GM18951 (cell line): ENCODE data around the gene ATP5MC3.

Experiments used
- POLR2A ChIP-seq: IDR thresholded peaks from 4 replicates; pipeline ENCODE4 v1.6.1; 2011; ENCODE audit warnings: mild to moderate bottlenecking; ENCODE audit not compliant: insufficient read length, insufficient read depth; ENCODE audit errors: extremely low read depth
- in situ Hi-C: fragments of 300-500 bp; cut with MboI; formaldehyde crosslinking; loops from one replicate; pipeline ENCODE4 v1.12.0; 2022; ENCODE audit warnings: low sequenced_read_pairs, mixed read lengths, inconsistent platforms; ENCODE audit not compliant: unreplicated experiment

Gene ATP5MC3

DNA sequence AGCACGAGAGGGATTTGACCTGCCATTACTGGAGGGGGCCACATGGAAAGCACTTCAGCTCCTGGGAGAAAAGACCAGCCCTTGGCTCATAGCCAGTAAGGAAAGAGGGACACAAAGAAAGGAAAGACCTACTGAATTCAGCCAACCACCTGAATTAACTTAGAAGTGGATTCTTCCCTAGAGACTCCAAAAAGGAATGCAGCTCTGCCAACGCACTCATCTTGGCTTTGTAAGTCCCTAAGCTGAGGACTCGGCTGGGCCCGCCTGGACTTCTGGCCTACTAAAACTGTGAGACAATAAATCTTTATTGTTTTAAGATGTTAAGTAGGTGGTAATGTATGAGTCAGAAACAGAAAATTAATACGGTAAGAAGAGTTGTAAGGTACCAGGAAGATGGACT lies 25.0 kb downstream of the ATP5MC3 start:
- in situ Hi-C loops: no loop called here

DNA sequence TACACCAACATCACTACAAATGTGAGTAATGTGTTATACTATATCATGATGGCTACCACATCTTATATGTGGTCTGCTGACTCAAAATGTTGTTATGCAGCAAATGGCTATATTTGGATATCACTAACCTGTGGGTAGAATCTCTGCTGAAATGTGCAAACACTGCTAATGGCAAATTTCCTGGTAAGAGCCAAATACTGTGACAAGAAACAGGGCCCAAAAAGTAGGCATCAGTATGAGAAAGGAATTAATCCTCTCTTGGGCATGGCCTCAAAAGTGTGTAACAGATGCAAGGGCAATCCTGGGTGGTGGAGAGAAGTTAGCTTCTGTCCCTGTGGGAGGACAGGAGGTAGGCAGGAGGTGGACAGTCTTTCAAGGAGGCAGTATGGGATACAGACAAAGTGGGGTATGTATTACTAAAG lies 26.8 kb downstream of the ATP5MC3 start:
- in situ Hi-C loops: no loop called here
- no peak for TF ChIP-seq POLR2A

More for the DNA sequence above, 25.0 kb downstream of the ATP5MC3 start:
- TF ChIP-seq POLR2A: no peak

DNA sequence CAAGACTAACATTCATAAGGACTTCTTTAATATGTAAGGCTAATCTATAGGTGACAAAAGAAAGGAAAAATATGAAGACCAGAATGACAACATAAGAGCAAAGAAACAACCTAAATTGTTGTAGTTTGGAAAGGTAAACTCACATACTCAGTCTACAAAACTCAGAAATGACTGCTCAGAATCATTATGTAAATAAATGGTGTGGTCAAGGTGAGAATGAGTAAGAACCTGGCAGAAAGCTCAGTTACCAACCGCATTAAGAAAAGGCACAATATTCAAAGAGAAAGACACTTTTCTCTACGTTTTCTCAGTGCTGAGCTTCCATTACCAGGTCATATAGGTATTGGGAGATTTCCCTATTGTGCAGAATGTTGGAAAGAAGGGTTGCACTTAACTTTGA lies 29.3 kb downstream of the ATP5MC3 start:
- TF ChIP-seq POLR2A: no peak
- in situ Hi-C loops: no loop called here

DNA sequence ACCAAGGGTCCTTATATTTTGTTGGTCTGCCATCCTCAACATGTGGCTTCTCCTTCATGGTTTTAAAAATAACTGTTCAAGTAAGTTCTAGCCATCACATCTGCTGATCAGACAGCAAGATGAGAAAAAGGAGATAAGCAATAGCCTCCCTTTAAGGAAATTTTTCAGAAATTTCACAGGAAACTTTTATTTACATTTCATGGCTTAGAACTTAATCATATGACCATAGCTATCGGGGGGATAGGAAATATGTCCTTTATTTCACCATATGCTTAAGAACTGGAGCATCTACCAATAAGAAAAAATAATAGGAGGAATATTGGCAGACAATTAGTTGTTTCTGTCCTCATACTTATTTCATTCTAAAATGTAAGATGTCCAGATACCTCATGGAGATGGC lies 29.7 kb downstream of the ATP5MC3 start:
- TF ChIP-seq POLR2A: no peak
- in situ Hi-C loops: no loop called here

DNA sequence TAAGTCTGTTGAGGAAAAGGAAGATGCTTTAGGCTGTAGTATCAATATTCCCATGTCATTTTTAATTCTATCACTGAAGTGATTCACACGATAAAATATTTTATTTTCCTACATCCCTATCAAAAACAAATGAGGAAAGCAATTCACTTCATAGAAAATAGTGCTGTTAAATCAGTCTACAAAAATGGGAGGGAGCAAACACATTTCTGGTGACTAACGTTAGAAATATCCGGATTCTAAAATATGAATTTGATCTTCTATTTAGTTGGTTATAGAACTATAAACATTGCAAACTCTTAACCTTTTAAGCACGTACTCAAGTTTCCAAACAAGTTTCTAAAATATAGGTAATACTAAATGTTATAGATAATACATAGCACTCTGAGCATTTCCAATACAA lies 34.3 kb downstream of the ATP5MC3 start:
- no peak for TF ChIP-seq POLR2A

GRCh38 chr2:175143678-175144077 lies 37.8 kb downstream of the ATP5MC3 start:
- no peak for TF ChIP-seq POLR2A
- in situ Hi-C loops: no loop called here

More for the DNA sequence above, 34.3 kb downstream of the ATP5MC3 start:
- in situ Hi-C loops: no loop called here

DNA sequence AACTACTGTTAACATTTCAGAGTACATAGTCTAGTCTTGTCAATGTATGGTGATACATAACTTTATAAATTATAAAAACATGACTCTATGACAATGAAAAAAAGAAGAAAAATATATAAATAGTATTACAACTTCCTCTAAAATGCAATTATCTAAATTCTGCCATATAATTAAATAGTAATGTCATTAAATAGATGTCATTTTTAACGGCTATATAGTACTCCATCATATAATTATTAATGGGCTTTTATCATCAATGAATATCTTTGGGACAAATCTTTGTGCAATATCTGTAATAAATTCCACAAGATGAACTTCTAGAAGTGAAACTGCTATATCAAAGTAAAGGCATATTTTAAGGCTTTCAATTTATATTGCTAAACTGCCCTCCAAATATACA lies 38.3 kb downstream of the ATP5MC3 start:
- in situ Hi-C loops: no loop called here
- no peak for TF ChIP-seq POLR2A

GRCh38 chr2:175140332-175140731 lies 41.2 kb downstream of the ATP5MC3 start:
- in situ Hi-C loops: no loop called here
- no peak for TF ChIP-seq POLR2A

- TF ChIP-seq POLR2A: no peak
- in situ Hi-C loops: no loop called here
Observed at GRCh38 chr2:175137793-175138192, 43.7 kb downstream of the ATP5MC3 start.

DNA sequence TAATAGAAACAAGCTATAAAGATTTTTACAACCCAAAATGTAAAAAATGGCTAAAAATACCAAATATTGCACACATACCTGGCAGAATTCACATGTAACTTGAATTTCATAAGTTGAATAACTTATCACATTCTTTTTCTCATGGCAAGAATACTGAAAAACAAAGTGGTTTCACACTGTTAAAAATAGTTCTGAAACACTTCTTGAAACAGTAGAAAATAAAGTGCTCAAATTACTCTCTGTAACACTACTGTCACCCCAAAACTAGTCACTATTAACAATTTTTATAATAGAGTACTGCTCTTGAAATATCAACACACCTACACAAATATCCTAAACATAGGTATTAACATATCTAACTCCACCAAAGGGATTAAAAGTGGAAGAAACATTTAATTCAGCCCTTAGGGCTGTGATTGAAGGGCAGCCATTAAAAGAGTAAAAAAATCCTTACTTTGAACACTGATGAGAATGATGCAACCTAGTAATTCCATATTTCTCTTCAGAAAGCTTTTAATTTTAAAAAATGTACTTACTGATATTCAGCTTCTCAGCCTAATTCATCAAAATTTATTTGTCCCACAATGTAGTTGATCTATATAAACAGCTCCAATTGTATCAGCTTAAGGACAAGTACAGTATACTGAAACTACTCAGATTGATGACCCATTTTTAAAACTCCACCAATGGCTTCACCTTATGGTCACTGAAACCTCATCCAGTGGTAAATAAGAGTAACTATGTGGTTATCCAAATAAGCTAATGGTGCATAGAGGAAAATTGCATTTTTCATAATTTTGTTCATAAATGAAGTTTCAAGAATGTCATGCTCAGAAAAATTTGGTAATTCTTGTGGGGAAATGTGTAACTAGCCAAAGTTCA lies 44.9 kb downstream of the ATP5MC3 start:
- in situ Hi-C loops: no loop called here
- no peak for TF ChIP-seq POLR2A

GRCh38 chr2:175135862-175136261 lies 45.6 kb downstream of the ATP5MC3 start:
- no peak for TF ChIP-seq POLR2A
- in situ Hi-C loops: no loop called here

DNA sequence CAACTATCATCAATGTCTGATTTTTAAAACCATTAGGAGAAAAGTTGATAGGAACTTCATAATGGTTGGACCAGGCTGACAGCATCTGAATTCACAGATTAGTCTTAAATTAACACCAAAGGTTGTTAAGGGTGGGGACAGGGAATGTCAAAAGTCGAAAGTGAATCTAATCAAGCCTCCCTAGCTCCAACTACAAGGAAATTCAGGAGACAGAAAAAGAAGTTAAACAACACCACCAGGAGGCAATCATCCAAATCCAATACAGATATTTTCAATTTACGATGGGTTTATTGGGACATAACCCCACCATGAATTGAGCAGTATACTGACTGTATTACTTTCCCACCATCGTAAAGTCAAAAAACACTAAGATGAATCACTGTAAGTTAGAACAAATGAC lies 46.3 kb downstream of the ATP5MC3 start:
- no peak for TF ChIP-seq POLR2A
- in situ Hi-C loops: no loop called here

DNA sequence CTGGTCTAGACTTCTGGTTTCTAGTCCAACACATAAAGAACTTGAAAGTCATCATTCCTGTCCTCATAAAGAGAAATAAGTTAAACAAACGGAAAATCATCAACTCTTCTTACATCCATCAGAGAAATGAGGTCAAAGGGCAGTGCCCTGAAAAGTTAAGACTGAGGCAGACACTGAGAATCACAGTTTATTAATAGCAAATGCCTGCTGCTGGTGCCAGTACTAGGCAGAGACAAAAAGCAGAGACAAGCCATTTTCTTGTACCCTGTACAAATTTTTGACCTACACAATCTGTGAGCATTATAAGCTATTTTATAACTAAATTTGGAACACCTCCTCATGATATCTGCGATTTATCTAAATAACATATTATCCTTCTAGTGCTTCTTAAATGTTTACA lies 50.3 kb downstream of the ATP5MC3 start:
- in situ Hi-C loops: no loop called here
- no peak for TF ChIP-seq POLR2A

GRCh38 chr2:175126661-175127060 lies 54.8 kb downstream of the ATP5MC3 start:
- TF ChIP-seq POLR2A: no peak
- in situ Hi-C loops: no loop called here
